ENCODE data around the gene IMMT. TPM values are rescaled to one million over a fixed set of nuclear protein-coding genes. Genes with fewer than 3 reads are reported as not detected.

IMMT gene
- total and polyA plus RNA-seq, 8 donors: 66.8 to 94.1 (median 82.6) TPM

DNA sequence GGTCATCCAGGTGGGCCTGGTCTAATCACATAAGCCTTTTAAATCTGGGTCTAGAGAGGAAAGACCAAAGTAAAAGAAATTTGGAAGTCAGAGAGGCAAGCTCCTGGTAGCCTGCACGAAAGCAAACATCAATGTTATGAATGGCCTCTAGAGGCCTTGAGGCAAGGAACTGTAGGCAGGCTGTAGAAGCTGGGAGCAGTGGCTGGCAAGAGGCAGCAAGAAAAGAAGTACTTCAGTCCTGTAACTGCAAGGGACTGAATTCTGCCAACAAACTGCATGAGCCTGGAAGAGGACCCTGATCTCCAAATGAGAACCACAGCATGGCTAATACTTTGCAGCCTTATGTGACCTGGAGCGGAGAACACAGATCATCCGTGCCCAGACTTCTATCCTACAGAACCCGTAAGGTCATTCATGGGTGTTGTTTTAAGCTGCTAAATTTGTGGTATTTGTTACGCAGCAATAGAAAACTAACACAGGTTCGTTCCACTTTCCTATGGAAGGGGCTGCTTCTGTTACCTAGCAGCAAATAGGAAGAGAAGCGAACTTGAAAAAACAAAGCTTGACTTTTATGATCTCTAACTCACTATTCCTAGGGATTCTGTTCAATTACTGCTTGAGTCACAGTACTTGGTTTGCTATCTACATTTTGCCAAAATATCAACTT is 1.2 kb downstream of the IMMT start:
- H3K4me3 ChIP-seq: peak overlapping the region; percentile 75 to 99
- peak overlapping the region; percentile 97 to 99 for H3K27ac ChIP-seq
- no peaks in the 10 kb centered on the region for H3K36me3 ChIP-seq
- H3K27me3 ChIP-seq: no peaks in the 10 kb centered on the region
- DNase-seq: no peak
- ATAC-seq: no peak
- TF ChIP-seq, protein P1, sequence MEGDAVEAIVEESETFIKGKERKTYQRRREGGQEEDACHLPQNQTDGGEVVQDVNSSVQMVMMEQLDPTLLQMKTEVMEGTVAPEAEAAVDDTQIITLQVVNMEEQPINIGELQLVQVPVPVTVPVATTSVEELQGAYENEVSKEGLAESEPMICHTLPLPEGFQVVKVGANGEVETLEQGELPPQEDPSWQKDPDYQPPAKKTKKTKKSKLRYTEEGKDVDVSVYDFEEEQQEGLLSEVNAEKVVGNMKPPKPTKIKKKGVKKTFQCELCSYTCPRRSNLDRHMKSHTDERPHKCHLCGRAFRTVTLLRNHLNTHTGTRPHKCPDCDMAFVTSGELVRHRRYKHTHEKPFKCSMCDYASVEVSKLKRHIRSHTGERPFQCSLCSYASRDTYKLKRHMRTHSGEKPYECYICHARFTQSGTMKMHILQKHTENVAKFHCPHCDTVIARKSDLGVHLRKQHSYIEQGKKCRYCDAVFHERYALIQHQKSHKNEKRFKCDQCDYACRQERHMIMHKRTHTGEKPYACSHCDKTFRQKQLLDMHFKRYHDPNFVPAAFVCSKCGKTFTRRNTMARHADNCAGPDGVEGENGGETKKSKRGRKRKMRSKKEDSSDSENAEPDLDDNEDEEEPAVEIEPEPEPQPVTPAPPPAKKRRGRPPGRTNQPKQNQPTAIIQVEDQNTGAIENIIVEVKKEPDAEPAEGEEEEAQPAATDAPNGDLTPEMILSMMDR (IDR thresholded peaks at IDR 0.05): no peak
- peaks cover 18 to 50% of the 10 kb centered on the region in 2 donors for H3K4me1 ChIP-seq
- H3K9me3 ChIP-seq: no peaks in the 10 kb centered on the region
- intact Hi-C loops (cut with DNase I): no loop called here

DNA sequence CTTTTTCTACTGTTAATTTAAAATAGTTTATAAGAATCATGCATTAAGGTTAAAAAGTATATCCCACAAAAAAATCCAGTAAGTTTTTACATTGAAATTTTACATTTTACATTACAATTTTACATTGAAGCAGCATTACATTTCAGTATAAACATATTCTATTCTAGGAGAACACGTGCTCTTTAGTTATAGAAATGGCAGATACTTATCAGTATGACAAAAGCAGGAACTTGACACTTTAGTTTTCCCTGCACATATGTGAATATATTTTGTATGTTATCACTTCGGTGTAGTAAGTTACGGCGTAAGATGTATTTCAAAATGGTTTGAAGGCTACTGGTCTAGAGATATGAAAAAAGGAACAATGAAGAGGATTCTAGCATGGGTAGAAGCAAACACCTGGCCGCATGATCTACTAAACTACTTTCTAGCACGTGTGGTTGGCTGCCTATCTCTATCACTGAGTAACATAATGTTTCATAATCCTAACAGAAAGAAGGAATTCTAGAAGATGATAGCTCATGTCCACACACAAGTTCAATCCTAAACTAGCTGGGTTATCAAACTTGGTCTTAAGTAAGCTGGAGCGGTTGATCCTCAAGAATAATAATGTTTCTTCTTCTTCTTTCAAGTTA is 5.4 kb downstream of the IMMT start:
- DNase-seq (no peak), ATAC-seq (no peak)
- Histone ChIP-seq H3K4me1 (peaks cover 19 to 66% of the 10 kb centered on the region in 2 donors), H3K27me3 (no peaks in the 10 kb centered on the region), H3K4me3 (no peak overlapping the region), H3K9me3 (no peaks in the 10 kb centered on the region), H3K27ac (peak overlapping the region in 1 of 2 donors; percentile 16), H3K36me3 (peaks cover 0 to 3% of the 10 kb centered on the region in 2 donors)
- TF ChIP-seq, protein P1 (IDR thresholded peaks at IDR 0.05): no peak
- intact Hi-C loops (cut with DNase I): no loop called here

DNA sequence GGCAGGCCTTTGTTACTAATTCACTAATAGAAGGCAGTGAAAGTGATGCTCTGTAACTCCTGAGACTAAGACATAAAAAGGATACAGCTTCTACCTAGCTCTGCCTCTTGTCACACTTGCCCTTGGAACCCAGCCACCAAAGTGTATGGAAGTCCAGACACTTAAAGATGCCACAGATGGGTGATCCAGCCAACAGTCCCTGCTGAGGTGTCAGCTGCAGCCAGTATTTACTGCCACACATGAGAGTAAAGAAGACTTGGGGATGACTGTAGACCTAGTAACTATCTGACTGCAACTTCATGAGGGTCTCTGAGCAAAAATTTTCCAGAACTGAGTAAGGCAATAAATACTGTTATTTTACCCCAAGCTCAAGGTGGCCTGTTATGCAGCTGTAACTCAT is 8.8 kb downstream of the IMMT start:
- H3K4me3 ChIP-seq: no peak overlapping the region
- DNase-seq (no peak), ATAC-seq (no peak)
- H3K36me3 ChIP-seq: peaks cover 0 to 3% of the 10 kb centered on the region in 2 donors
- intact Hi-C loops (cut with DNase I): no loop called here
- no peaks in the 10 kb centered on the region for H3K9me3 ChIP-seq
- peaks cover 9 to 58% of the 10 kb centered on the region in 2 donors for H3K4me1 ChIP-seq
- no peaks in the 10 kb centered on the region for H3K27me3 ChIP-seq
- peak overlapping the region in 1 of 2 donors; percentile 57 for H3K27ac ChIP-seq
- TF ChIP-seq, protein P1 (IDR thresholded peaks at IDR 0.05): no peak

DNA sequence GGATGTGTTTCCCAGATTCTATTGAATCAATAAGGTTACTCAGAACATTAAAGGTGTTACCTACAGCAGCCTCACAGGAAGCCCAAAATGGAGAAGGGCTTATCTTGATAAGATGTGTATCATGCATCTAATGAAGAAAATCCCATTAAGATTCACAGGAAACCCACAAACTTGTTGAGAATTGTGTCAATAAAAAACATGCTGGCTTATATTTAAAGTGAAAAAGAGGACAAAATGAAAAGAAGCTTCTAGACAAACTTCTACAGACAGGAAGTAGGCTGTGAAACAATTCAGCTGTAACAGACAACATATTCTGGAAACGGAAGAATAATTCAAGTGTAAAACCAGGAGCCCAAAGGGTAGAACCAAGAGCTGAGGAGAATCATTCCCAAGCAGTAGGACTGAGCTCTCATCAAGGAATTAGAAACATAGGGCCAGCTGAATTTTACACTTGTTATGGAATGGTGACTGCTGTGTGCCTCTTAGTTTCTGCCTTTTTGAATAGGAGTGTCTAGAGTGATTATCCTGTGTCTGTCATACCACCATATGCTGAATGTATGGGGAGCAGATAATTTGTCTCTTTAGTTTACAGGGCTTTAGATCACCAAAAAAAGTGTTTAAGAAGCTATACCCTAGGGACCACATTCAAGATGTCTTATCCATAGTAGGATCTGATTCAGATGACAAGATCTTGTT is 9.6 kb downstream of the IMMT start:
- Histone ChIP-seq H3K27ac (peak overlapping the region; percentile 9 to 57), H3K4me1 (peaks cover 9 to 51% of the 10 kb centered on the region in 2 donors), H3K27me3 (no peaks in the 10 kb centered on the region), H3K36me3 (peaks cover 0 to 9% of the 10 kb centered on the region in 2 donors), H3K4me3 (no peak overlapping the region), H3K9me3 (no peaks in the 10 kb centered on the region)
- intact Hi-C loops (cut with DNase I): no loop called here
- no peak for DNase-seq
- TF ChIP-seq, protein P1 (IDR thresholded peaks at IDR 0.05): no peak
- no peak for ATAC-seq

DNA sequence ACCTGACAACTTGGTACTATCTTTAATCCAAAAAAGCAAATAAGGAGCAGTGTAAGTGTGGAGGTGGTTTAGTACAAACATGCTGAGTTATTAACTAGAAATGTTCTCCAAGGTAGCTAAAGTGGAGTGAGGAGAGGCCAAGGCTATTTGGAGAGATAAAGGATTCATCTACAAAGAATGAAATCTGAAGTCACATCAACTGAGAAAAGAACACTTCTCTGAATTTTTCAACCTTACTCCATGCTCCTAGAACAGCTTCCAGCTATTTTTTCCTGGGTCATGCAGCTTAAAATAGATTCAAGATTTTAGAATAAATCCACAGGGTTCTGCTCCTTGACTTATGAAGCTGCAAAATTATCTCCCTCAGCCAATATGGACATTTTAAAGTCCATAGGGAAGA is 18.7 kb downstream of the IMMT start:
- DNase-seq (no peak), ATAC-seq (no peak)
- H3K36me3 ChIP-seq: peaks cover 0 to 72% of the 10 kb centered on the region in 2 donors
- no peaks in the 10 kb centered on the region for H3K9me3 ChIP-seq
- TF ChIP-seq, protein P1 (IDR thresholded peaks at IDR 0.05): no peak
- H3K4me3 ChIP-seq: no peak overlapping the region
- H3K27ac ChIP-seq: no peak overlapping the region
- H3K4me1 ChIP-seq: peaks cover 0 to 8% of the 10 kb centered on the region in 2 donors
- H3K27me3 ChIP-seq: no peaks in the 10 kb centered on the region
- intact Hi-C loops (cut with DNase I): no loop called here

Measured in left lung (tissue), 10 donors.